Measurements from ENCODE around the gene DMRTB1. TPM values are rescaled to one million over a fixed set of nuclear protein-coding genes. Genes with fewer than 3 reads are reported as not detected.

Gene DMRTB1
- total and polyA plus RNA-seq, 2 of the 8 experiments (the other 6 are each of a cell fraction or from before 2014, with no cell fraction given), result 0.06 to 0.35 TPM

DNA sequence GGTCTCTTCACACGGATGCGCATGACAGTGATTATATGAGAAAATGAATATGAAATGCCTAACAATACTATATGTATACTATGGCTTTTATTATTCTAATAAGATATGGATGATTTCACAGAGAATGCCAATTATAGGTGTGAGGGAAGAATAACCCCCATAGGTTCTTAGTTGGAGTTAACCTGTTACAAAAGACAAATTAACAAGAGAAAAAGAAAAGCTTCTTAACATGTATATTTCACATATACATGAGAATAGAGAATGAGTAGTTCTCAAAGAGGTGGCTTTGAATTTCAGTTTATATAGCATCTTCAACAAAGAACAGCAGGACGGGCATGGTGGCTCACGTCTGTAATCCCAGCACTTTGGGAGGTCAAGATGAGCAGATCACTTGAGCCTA is 24.0 kb upstream of the DMRTB1 start:
- H3K18ac ChIP-seq (ENCODE audit: extremely low read depth, low read length), result peak overlapping the region; percentile 81; the same call in 1 of the 2 replicates
- ChIA-PET CTCF (ENCODE audit: partially characterized antibody) (interaction anchor here (0.9 to 4.9 kb wide), 5 partner anchors 9 to 186 kb away, joined by 3 to 20 read pairs (median 9); no protein-coding TSS in a partner anchor), POLR2A (ENCODE audit: partially characterized antibody) (interaction anchor here (0.8 to 2.4 kb wide), 3 partner anchors 9 to 15 kb away, joined by 3 to 11 read pairs (median 7); no protein-coding TSS in a partner anchor)
- H3K4me2 ChIP-seq (ENCODE audit: insufficient read depth in 1 of 2, low read depth in 2 of 2, low read length in 2 of 2), result no peak overlapping the region
- peak overlapping the region; percentile 66; the same call in 1 of the 2 replicates for H2BK20ac ChIP-seq (ENCODE audit: low read length)
- peaks cover 22 to 32% of the 10 kb centered on the region in 2 experiments for H3K9me3 ChIP-seq (ENCODE audit: insufficient read depth in 2 of 2, low read depth in 1 of 2, low read length in 1 of 2)
- no peak overlapping the region for H2AFZ ChIP-seq (ENCODE audit: low read length)
- H2BK120ac ChIP-seq (replicated peaks; ENCODE audit: low read depth, low read length), result no peak overlapping the region
- H3K27ac ChIP-seq (ENCODE audit: low read depth, low read length), result 0 out of 2 replicates have a peak overlapping the region, but pooled peaks have one; percentile 22
- H4K8ac ChIP-seq (ENCODE audit: extremely low read depth, insufficient read depth, low read length), result no peak overlapping the region
- TF ChIP-seq CHD2 (IDR thresholded peaks at IDR 0.05; ENCODE audit: low read length), result no peak
- no peak for TF ChIP-seq PHF8 (conservative IDR thresholded peaks at IDR 0.05; ENCODE audit: low read depth, low read length)
- peak; percentile 26 for TF ChIP-seq NANOG (IDR thresholded peaks at IDR 0.05; ENCODE audit: insufficient read depth, low read depth, low read length, poor library complexity, severe bottlenecking)
- no peak for FAIRE-seq
- peak overlapping the region; percentile 94 for H4K91ac ChIP-seq (replicated peaks; ENCODE audit: insufficient read length, low read length)
- no peak overlapping the region for H2BK12ac ChIP-seq (ENCODE audit: low read depth, low read length)
- H3K9ac ChIP-seq (replicated peaks in 1 of 4; ENCODE audit: extremely low read depth in 1 of 4, low read depth in 3 of 4, low read length in 3 of 4), result no peak overlapping the region
- no peaks in the 10 kb centered on the region for H3K23me2 ChIP-seq (ENCODE audit: low read depth, low read length)
- peaks cover 0 to 12% (median 0%) of the 10 kb centered on the region in 4 experiments; a peak in 2 of 8 replicates for H3K36me3 ChIP-seq (ENCODE audit: control insufficient read depth in 2 of 4, insufficient read depth in 4 of 4, low read length in 3 of 4)
- 76% methylated on average over 4 of the region's 4 CpGs; no CpG with 5 or more reads in 1 of the 2 experiments for WGBS, 2 experiments (ENCODE audit: extremely low coverage in 1 of 2, insufficient coverage in 1 of 2, insufficient read length in 1 of 2, insufficient replicate concordance in 2 of 2, low coverage in 1 of 2, low lambda C conversion rate in 2 of 2, missing lambda C conversion rate in 1 of 2)
- H4K5ac ChIP-seq (ENCODE audit: insufficient read length, low read depth, low read length), result no peak overlapping the region
- no peaks in the 10 kb centered on the region for H3K79me2 ChIP-seq (ENCODE audit: control insufficient read depth in 1 of 2, insufficient read depth in 2 of 2, low read length in 2 of 2)
- no peaks in the 10 kb centered on the region; a peak in 1 of 7 replicates for H3K27me3 ChIP-seq (replicated peaks in 1 of 4; ENCODE audit: control insufficient read depth in 3 of 4, extremely low read depth in 1 of 4, insufficient read depth in 3 of 4, low read length in 3 of 4)
- H2BK5ac ChIP-seq (ENCODE audit: low read depth, low read length), result peak overlapping the region; percentile 84; the same call in 1 of the 2 replicates
- H4K20me1 ChIP-seq (replicated peaks in 1 of 2; ENCODE audit: control insufficient read depth in 1 of 2, insufficient read depth in 2 of 2, low read length in 2 of 2), result no peaks in the 10 kb centered on the region
- H2BK15ac ChIP-seq (ENCODE audit: low read length), result no peak overlapping the region
- no peaks in the 10 kb centered on the region for H3K79me1 ChIP-seq (ENCODE audit: low read depth, low read length)
- no peak overlapping the region for H3K23ac ChIP-seq (ENCODE audit: insufficient read length)
- peaks cover 0 to 11% (median 8%) of the 10 kb centered on the region in 4 experiments; a peak in 4 of 7 replicates for H3K4me1 ChIP-seq (replicated peaks in 1 of 4; ENCODE audit: control insufficient read depth in 3 of 4, insufficient read depth in 4 of 4, low read length in 3 of 4)
- no peak overlapping the region for H2AK5ac ChIP-seq (ENCODE audit: low read depth, low read length)
- H3K4me3 ChIP-seq (ENCODE audit: extremely low read depth in 1 of 4, insufficient read depth in 2 of 4, low read depth in 3 of 4, low read length in 4 of 4), result no peak overlapping the region
- DNase-seq (ENCODE audit: low read depth in 1 of 2, low spot score in 2 of 2), result no peak
- H3K56ac ChIP-seq (replicated peaks; ENCODE audit: insufficient read length, low read depth, low read length), result no peak overlapping the region
- H3K14ac ChIP-seq (ENCODE audit: insufficient read length), result no peak overlapping the region
- no peak overlapping the region for H3K4ac ChIP-seq (replicated peaks; ENCODE audit: insufficient read length, low read depth, low read length)
